Mucosa of descending colon (tissue), 3 donors: Measurements from ENCODE around the gene MSI2. TPM values are rescaled to one million over a fixed set of nuclear protein-coding genes. Genes with fewer than 3 reads are reported as not detected.

Source experiments
- ATAC-seq: fragments of 200-7000 bp; cut with Tn5 transposase; one replicate; pipeline ENCODE4 v1.9.1; 2020; ENCODE audit warnings: mild to moderate bottlenecking, moderate library complexity
- DNase-seq, 3 donors: peaks; one replicate each; pipeline ENCODE4 v3.0.0-alpha.2; 2020
- H3K36me3 ChIP-seq: fragments of 200-600 bp; one replicate; pipeline ENCODE4 v1.8.0; 2021; ENCODE audit warnings: low read depth, mild to moderate bottlenecking
- H3K4me1 ChIP-seq: fragments of 200-600 bp; one replicate; pipeline ENCODE4 v1.8.0; 2021; ENCODE audit warnings: low read depth, mild to moderate bottlenecking
- H3K4me3 ChIP-seq: fragments of 200-600 bp; one replicate; pipeline ENCODE4 v1.8.0; 2021; ENCODE audit warnings: mild to moderate bottlenecking
- H3K9me3 ChIP-seq: fragments of 200-600 bp; one replicate; pipeline ENCODE4 v1.8.0; 2021; ENCODE audit warnings: mild to moderate bottlenecking
- CTCF ChIP-seq: fragments of 200-600 bp; IDR thresholded peaks from one replicate; pipeline ENCODE4 v1.8.0; 2022; ENCODE audit warnings: antibody characterized with exemption, mild to moderate bottlenecking
- intact Hi-C, 2 donors: fragments of 100-400 bp; cut with DNase I in 1 of 2; cut with micrococcal nuclease in 1 of 2; formaldehyde crosslinking; loops; one replicate each; pipeline versions ENCODE4 v1.11.0 to v1.11.1; 2022; cut with DNase I, micrococcal nuclease
- total RNA-seq, 3 donors: library from RNA; stranded (reverse); fragmentation: NEBNext Ultra II Directional in 2 of 3; extraction: Animal tissue kit (Norgen Biotek cat#: 25700) in 2 of 3; gene quantifications; one replicate each; pipeline versions ENCODE4 v1.2.1 to v1.2.4, GENCODE V29; 2021 to 2023
- donor health status: DM: no; HTN: no; CAD: no; lungs with moderate emphysema.
- donor health status: DM: no; HTN: no; CAD: no.
- donor health status: DM: no; HTN: yes; CAD: no.

MSI2 gene
- total RNA-seq, 3 donors from 2014 or later, result 60.0 to 72.6 (median 65.7) TPM

- DNase-seq (no peak), ATAC-seq (no peak)
- H3K4me1 ChIP-seq, result no peaks in the 10 kb centered on the region
- H3K36me3 ChIP-seq, result no peaks in the 10 kb centered on the region
- TF ChIP-seq CTCF, result no peak
- H3K4me3 ChIP-seq, result no peak overlapping the region
- no peaks in the 10 kb centered on the region for H3K9me3 ChIP-seq
- intact Hi-C loops, result loop anchor here (10.0 kb wide), 2 partner anchors 59 to 419 kb away; no protein-coding TSS in a partner anchor
These were observed 407.2 kb downstream of the MSI2 start for GRCh38 chr17:57663326-57664070.

- TF ChIP-seq CTCF, result no peak
- Histone ChIP-seq H3K9me3 (no peaks in the 10 kb centered on the region), H3K4me3 (no peak overlapping the region), H3K4me1 (no peaks in the 10 kb centered on the region), H3K36me3 (no peaks in the 10 kb centered on the region)
- intact Hi-C loops, result loop anchor here (10.0 kb wide), 2 partner anchors 60 to 420 kb away; no protein-coding TSS in a partner anchor
- ATAC-seq, result no peak
- DNase-seq, result no peak
These were observed 408.8 kb downstream of the MSI2 start for GRCh38 chr17:57665128-57665527.

DNA sequence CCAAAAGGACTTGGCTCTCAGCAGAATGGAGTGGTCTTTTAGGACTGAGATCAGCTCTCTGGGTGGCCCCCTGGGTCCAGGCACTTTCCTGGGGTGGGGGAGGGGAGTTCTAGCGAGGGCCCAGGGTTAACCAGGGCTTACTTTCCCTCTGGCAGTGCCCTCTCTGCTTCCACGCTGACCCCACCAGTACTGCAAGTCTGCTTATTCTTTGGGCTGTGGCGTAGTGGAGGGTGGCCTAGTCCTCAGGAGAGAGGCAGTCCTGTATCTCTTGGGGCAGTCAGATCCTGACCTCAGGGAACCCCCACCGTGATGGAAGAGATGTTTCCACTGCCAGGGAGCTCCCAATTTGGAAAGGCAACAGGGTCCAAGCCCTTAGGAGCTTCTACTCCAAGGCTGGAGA lies 409.4 kb downstream of the MSI2 start:
- Histone ChIP-seq H3K36me3 (no peaks in the 10 kb centered on the region), H3K9me3 (no peaks in the 10 kb centered on the region), H3K4me1 (no peaks in the 10 kb centered on the region), H3K4me3 (no peak overlapping the region)
- no peak for DNase-seq
- intact Hi-C loops, result loop anchor here (10.0 kb wide), 2 partner anchors 61 to 421 kb away; no protein-coding TSS in a partner anchor
- TF ChIP-seq CTCF, result no peak
- no peak for ATAC-seq

GRCh38 chr17:57666201-57666870 lies 410.0 kb downstream of the MSI2 start:
- no peaks in the 10 kb centered on the region for H3K9me3 ChIP-seq
- no peaks in the 10 kb centered on the region for H3K4me1 ChIP-seq
- no peaks in the 10 kb centered on the region for H3K36me3 ChIP-seq
- no peak for TF ChIP-seq CTCF
- DNase-seq (no peak), ATAC-seq (no peak)
- intact Hi-C loops, result loop anchor here (10.0 kb wide), 2 partner anchors 62 to 422 kb away; no protein-coding TSS in a partner anchor
- H3K4me3 ChIP-seq, result no peak overlapping the region

- H3K4me1 ChIP-seq, result no peaks in the 10 kb centered on the region
- intact Hi-C loops, result loop anchor here (10.0 kb wide), 2 partner anchors 62 to 422 kb away; no protein-coding TSS in a partner anchor
- DNase-seq (no peak), ATAC-seq (no peak)
- H3K36me3 ChIP-seq, result no peaks in the 10 kb centered on the region
- no peak for TF ChIP-seq CTCF
- H3K4me3 ChIP-seq, result no peak overlapping the region
- H3K9me3 ChIP-seq, result no peaks in the 10 kb centered on the region
These were observed 410.6 kb downstream of the MSI2 start for GRCh38 chr17:57666946-57667345.
